Prostate gland (tissue), 2 donors: ENCODE data around the gene ADAMTS14. TPM values are rescaled to one million over a fixed set of nuclear protein-coding genes. Genes with fewer than 3 reads are reported as not detected.

Experiments used
- DNase-seq: peaks from one replicate; pipeline ENCODE4 v3.0.0-alpha.2; 2019; ENCODE audit warnings: low spot score
- H3K27ac ChIP-seq, 2 donors: fragments of 200-600 bp; sonication (generic); 2 replicates each; pipeline ENCODE4 v1.5.1; 2017 to 2019
- H3K27me3 ChIP-seq: fragments of 200-600 bp; sonication (generic); replicated peaks from 2 replicates; pipeline ENCODE4 v1.5.1; 2019; ENCODE audit not compliant: insufficient read depth
- H3K36me3 ChIP-seq, 2 donors: fragments of 200-600 bp; sonication (generic); 1 replicate in 1 of 2; 2 replicates in 1 of 2; pipeline versions ENCODE4 v1.5.1 to v1.8.1; 2017 to 2019
- H3K4me1 ChIP-seq: fragments of 200-600 bp; sonication (generic); replicated peaks from 2 replicates; pipeline ENCODE4 v1.5.1; 2019
- H3K4me3 ChIP-seq, 2 donors: fragments of 200-600 bp; sonication (generic); 2 replicates each; pipeline ENCODE4 v1.5.1; 2017 to 2019
- H3K9me3 ChIP-seq: fragments of 200-600 bp; sonication (generic); 2 replicates; pipeline ENCODE4 v1.5.1; 2017
- POLR2A ChIP-seq: fragments of 450-650 bp; IDR thresholded peaks from one replicate; pipeline ENCODE4 v1.6.1; 2016; ENCODE audit warnings: antibody characterized with exemption, mild to moderate bottlenecking
- POLR2AphosphoS5 ChIP-seq: sonication (generic); formaldehyde crosslinking; IDR thresholded peaks from one replicate; pipeline ENCODE4 v1.6.1; 2017; ENCODE audit warnings: antibody characterized with exemption
- WGBS: methylation state at CpG from one replicate; pipeline ENCODE4 v1.1.5; 2018; 5-methylcytosine and 5-hydroxymethylcytosine counted together
- intact Hi-C: fragments of 100-400 bp; cut with DNase I; formaldehyde crosslinking; loops from one replicate; pipeline ENCODE4 v1.14.2; 2022
- total RNA-seq, 2 donors: library from RNA; depleted of rRNA; stranded (reverse); fragments of >200 nt; gene quantifications; one replicate each; pipeline ENCODE4 v1.1.0, GENCODE V29; 2016
- TF ChIP-seq, protein P1 (sequence below), 4 experiments: fragments of 200-600 bp in 2 of 4; fragments of 450-650 bp in 2 of 4; sonication (generic) in 2 of 4; IDR thresholded peaks; 1 replicate in 3 of 4; 2 replicates in 1 of 4; pipeline ENCODE4 v1.5.1; 2016 to 2019; ENCODE audit warnings: antibody characterized with exemption in 4 of 4, mild to moderate bottlenecking in 2 of 4, moderate library complexity in 2 of 4

Gene ADAMTS14
- total RNA-seq, 2 donors from 2014 or later = 0.28 TPM; not detected in 1

DNA sequence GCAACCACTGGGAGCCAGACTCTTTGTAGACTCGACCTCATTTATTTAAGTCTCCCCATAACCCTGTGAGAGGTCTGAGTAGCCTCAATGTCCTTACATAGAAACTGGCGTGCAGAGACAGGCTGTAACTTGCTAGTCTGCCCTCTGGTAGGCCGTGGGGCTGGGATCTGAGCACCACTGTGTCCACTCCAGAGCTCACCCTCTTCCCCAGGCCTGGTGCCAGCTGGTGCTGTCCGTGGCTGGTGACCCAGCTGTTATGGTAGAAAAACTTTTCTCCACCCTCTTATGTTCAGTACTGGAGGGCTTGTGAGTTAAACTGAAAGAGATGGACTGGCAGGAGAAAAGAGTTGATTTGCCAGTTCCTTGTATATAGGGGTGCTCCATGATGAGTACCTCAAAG, 41.9 kb downstream of the ADAMTS14 start:
- 67% methylated on average over 4 of the region's 4 CpGs for WGBS
- Histone ChIP-seq H3K36me3 (no peaks in the 10 kb centered on the region), H3K4me3 (no peak overlapping the region), H3K9me3 (no peaks in the 10 kb centered on the region), H3K27ac (no peak overlapping the region), H3K27me3 (no peaks in the 10 kb centered on the region), H3K4me1 (no peaks in the 10 kb centered on the region)
- no peak for DNase-seq
- intact Hi-C loops = no loop called here
- TF ChIP-seq POLR2AphosphoS5 = no peak
- TF ChIP-seq, protein P1, sequence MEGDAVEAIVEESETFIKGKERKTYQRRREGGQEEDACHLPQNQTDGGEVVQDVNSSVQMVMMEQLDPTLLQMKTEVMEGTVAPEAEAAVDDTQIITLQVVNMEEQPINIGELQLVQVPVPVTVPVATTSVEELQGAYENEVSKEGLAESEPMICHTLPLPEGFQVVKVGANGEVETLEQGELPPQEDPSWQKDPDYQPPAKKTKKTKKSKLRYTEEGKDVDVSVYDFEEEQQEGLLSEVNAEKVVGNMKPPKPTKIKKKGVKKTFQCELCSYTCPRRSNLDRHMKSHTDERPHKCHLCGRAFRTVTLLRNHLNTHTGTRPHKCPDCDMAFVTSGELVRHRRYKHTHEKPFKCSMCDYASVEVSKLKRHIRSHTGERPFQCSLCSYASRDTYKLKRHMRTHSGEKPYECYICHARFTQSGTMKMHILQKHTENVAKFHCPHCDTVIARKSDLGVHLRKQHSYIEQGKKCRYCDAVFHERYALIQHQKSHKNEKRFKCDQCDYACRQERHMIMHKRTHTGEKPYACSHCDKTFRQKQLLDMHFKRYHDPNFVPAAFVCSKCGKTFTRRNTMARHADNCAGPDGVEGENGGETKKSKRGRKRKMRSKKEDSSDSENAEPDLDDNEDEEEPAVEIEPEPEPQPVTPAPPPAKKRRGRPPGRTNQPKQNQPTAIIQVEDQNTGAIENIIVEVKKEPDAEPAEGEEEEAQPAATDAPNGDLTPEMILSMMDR (IDR thresholded peaks at IDR 0.05) = no peak
- TF ChIP-seq POLR2A = no peak

DNA sequence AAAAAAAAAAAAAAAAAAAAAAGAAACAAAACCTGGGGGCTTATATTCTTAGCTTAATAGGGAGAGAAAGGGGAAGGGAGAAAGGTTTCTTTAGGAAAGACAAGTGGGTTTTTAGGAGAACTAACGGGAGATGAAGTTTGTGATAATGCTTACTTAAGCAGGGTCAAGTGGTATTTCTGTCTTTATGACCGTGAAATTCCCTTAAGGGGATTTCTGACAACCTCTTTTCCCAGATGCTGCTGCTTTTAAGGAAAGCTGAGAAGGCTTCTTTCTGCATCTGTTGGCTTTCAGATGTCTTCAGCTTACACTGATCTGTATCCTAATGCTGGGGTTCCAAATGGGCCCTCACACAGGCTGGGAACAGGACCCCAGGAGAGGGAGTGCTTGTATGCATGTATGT, 42.6 kb downstream of the ADAMTS14 start:
- Histone ChIP-seq H3K9me3 (no peaks in the 10 kb centered on the region), H3K4me3 (no peak overlapping the region), H3K27me3 (no peaks in the 10 kb centered on the region), H3K4me1 (no peaks in the 10 kb centered on the region), H3K27ac (no peak overlapping the region), H3K36me3 (no peaks in the 10 kb centered on the region)
- TF ChIP-seq, protein P1 (IDR thresholded peaks at IDR 0.05) = no peak
- TF ChIP-seq POLR2A = no peak
- no peak for TF ChIP-seq POLR2AphosphoS5
- no peak for DNase-seq
- WGBS = 81% methylated on average over 2 of the region's 2 CpGs
- intact Hi-C loops = no loop called here

DNA sequence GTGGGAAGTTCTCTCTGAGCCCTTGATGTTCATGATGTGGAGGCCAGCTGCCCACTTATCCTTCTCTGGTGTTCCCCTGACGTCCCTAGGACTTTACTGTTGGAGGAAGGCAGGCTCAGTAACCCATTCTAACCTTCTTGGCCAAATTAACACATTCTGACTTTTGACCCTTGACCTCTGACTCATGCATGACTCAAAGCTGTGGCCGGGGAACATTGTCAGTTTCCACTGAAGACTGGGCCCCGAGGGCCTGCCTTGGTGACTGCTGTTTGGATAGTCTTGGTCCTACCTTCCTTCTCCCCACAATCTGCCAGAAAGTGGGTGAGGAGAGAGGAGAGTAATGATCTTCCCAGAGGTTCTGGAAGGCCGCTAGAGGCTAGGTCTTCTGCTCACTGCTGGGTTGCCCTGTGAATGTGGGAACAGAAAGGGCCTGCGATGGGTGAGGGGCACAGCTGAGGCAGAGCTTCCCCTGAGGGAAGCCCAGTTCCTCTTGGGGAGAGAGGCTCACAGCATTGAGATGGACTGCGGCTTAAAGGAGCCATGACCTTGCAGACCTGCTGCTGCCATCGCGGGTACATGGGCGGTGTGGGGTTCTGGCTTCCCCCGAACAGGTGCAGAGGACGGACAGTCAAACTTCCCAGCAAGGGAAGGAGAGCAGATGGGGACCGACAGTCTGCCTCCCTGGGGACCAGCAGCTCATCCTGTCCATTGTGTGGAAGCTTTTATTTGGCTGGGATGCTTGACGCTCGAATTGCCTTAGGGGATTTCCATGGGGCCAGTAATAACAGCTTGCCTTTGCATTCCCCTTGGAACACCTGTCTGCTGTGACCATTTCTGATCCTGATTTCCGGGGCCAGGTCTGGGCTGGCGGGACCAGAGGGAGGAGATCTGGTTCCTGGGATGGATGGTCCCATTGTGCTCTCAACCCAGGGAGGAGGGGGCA, 43.8 kb downstream of the ADAMTS14 start:
- no peaks in the 10 kb centered on the region for H3K4me1 ChIP-seq
- DNase-seq = no peak
- intact Hi-C loops = no loop called here
- 67% methylated on average over 16 of the region's 16 CpGs for WGBS
- no peak overlapping the region for H3K4me3 ChIP-seq
- TF ChIP-seq, protein P1 (IDR thresholded peaks at IDR 0.05) = no peak
- TF ChIP-seq POLR2A (no peak), POLR2AphosphoS5 (no peak)
- no peaks in the 10 kb centered on the region for H3K36me3 ChIP-seq
- H3K27ac ChIP-seq = no peak overlapping the region
- H3K27me3 ChIP-seq = no peaks in the 10 kb centered on the region
- no peaks in the 10 kb centered on the region for H3K9me3 ChIP-seq

DNA sequence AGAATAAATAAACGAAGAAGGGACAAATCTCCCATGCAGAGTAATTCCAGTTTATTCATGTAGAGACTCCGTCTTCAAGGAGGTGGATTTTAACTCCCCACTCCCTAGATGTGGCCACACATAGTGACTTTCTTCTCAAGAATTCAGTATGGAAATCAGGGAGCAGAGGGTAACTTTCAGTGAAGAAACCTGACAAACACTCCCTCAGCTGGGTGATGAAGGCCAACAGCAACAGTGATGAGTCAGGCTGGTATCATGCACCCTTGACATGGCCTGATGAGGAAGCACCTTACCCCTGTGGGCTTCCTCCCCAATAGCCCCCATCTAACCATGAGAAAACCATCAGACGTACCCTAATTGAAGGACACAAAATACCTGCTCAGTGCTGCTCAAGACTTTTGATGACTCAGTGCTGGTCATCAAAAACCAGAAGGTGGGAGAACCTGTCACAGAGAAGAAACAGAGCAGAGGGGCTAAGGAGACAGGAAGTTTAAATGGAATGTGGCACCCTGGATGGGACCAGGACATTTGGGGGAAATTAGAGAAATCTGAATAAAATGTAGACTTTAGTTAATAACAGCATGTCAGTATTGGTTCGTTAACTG, 50.6 kb downstream of the ADAMTS14 start:
- WGBS = 90% methylated on average over 4 of the region's 4 CpGs
- Histone ChIP-seq H3K9me3 (no peaks in the 10 kb centered on the region), H3K36me3 (no peaks in the 10 kb centered on the region), H3K27ac (no peak overlapping the region), H3K4me3 (no peak overlapping the region), H3K4me1 (no peaks in the 10 kb centered on the region), H3K27me3 (no peaks in the 10 kb centered on the region)
- TF ChIP-seq, protein P1 (IDR thresholded peaks at IDR 0.05) = no peak
- TF ChIP-seq POLR2AphosphoS5 (no peak), POLR2A (no peak)
- intact Hi-C loops = no loop called here
- DNase-seq = no peak
